ENCODE results near the gene ANKH. TPM values are rescaled to one million over a fixed set of nuclear protein-coding genes. Genes with fewer than 3 reads are reported as not detected.

The ANKH gene
- total and polyA plus RNA-seq, 4 donors: 9.3 to 57.1 (median 37.4) TPM

DNA sequence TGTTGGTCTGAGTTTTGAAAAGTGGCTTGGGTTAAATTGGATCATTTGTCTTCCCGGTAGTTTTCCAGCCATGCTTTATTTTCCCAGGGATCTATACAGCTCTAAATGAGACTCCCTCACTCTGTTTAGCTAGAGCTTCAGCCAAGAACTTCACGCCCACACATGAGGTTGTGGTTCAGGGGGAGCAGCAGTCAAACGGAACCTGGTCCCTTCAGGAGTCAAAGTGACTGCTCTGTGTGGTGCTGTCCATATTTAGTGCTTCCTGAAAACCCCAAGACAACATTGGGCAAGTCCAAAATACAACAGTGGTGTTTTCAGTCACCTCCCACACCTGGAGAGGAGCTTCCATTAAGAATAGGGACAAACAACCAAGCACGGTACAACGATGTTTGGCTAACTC is 90.5 kb downstream of the ANKH start:
- peaks cover 5 to 22% (median 12%) of the 10 kb centered on the region in 4 donors for H3K4me1 ChIP-seq (ENCODE audit: control insufficient read depth in 4 of 4, insufficient read depth in 4 of 4, low read length in 3 of 4)
- peaks cover 0 to 3% (median 1%) of the 10 kb centered on the region in 4 donors for H3K36me3 ChIP-seq (ENCODE audit: control insufficient read depth in 4 of 4, insufficient read depth in 3 of 4, low read depth in 1 of 4, low read length in 3 of 4)
- no peak overlapping the region for H3K9ac ChIP-seq (ENCODE audit: low read depth in 1 of 2, low read length in 2 of 2)
- no peak for DNase-seq (ENCODE audit: low spot score)
- H3K4me3 ChIP-seq (ENCODE audit: low read depth in 1 of 3, low read length in 3 of 3): no peak overlapping the region
- 72% methylated on average over 5 of the region's 5 CpGs for WGBS
- no peak overlapping the region for H3K27ac ChIP-seq (ENCODE audit: low read depth in 1 of 2, low read length in 2 of 2)
- H3K9me3 ChIP-seq (ENCODE audit: control insufficient read depth in 4 of 4, low read length in 3 of 4): no peaks in the 10 kb centered on the region
- H3K27me3 ChIP-seq (ENCODE audit: control insufficient read depth in 4 of 4, insufficient read depth in 4 of 4, low read length in 3 of 4): no peaks in the 10 kb centered on the region
- no peak for TF ChIP-seq NR2F2 (IDR thresholded peaks at IDR 0.05)
- TF ChIP-seq, protein P1, sequence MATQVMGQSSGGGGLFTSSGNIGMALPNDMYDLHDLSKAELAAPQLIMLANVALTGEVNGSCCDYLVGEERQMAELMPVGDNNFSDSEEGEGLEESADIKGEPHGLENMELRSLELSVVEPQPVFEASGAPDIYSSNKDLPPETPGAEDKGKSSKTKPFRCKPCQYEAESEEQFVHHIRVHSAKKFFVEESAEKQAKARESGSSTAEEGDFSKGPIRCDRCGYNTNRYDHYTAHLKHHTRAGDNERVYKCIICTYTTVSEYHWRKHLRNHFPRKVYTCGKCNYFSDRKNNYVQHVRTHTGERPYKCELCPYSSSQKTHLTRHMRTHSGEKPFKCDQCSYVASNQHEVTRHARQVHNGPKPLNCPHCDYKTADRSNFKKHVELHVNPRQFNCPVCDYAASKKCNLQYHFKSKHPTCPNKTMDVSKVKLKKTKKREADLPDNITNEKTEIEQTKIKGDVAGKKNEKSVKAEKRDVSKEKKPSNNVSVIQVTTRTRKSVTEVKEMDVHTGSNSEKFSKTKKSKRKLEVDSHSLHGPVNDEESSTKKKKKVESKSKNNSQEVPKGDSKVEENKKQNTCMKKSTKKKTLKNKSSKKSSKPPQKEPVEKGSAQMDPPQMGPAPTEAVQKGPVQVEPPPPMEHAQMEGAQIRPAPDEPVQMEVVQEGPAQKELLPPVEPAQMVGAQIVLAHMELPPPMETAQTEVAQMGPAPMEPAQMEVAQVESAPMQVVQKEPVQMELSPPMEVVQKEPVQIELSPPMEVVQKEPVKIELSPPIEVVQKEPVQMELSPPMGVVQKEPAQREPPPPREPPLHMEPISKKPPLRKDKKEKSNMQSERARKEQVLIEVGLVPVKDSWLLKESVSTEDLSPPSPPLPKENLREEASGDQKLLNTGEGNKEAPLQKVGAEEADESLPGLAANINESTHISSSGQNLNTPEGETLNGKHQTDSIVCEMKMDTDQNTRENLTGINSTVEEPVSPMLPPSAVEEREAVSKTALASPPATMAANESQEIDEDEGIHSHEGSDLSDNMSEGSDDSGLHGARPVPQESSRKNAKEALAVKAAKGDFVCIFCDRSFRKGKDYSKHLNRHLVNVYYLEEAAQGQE (IDR thresholded peaks at IDR 0.05): peak; percentile 41
- TF ChIP-seq FOXA1 (IDR thresholded peaks at IDR 0.05): no peak

DNA sequence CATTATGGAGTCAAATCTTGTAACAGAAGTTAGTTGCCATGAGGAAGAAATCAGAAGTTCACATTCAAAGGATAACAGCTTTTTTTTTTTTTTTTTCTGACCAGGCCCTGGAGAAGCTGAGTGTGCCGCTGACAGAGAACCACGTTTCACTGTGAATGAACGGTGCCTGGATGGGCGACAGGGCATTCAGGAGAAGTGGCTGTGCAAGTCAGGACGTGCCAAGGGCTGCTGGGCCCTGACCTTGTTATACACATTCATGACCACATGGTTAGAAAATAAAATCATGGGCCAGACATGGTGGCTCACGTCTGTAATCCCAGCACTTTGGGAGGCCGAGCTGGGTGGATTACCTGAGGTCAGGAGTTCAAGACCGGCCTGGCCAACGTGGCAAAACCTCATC is 91.6 kb downstream of the ANKH start:
- TF ChIP-seq JUND (IDR thresholded peaks at IDR 0.05) (no peak), GABPA (IDR thresholded peaks at IDR 0.05 in 1 of 2, conservative IDR thresholded peaks at IDR 0.05 in 1 of 2) (no peak), FOXA1 (IDR thresholded peaks at IDR 0.05) (no peak), HNF4G (IDR thresholded peaks at IDR 0.05) (no peak), YY1 (IDR thresholded peaks at IDR 0.05) (no peak)
- TF ChIP-seq, protein P1 (IDR thresholded peaks at IDR 0.05): no peak
- TF ChIP-seq, protein P2, sequence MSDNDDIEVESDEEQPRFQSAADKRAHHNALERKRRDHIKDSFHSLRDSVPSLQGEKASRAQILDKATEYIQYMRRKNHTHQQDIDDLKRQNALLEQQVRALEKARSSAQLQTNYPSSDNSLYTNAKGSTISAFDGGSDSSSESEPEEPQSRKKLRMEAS (IDR thresholded peaks at IDR 0.05): no peak
- TF ChIP-seq, protein P3, sequence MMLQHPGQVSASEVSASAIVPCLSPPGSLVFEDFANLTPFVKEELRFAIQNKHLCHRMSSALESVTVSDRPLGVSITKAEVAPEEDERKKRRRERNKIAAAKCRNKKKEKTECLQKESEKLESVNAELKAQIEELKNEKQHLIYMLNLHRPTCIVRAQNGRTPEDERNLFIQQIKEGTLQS (IDR thresholded peaks at IDR 0.05): no peak
- DNase-seq (ENCODE audit: low spot score): no peak
- Histone ChIP-seq H3K27me3 (ENCODE audit: control insufficient read depth in 4 of 4, insufficient read depth in 4 of 4, low read length in 3 of 4) (no peaks in the 10 kb centered on the region), H3K4me1 (ENCODE audit: control insufficient read depth in 4 of 4, insufficient read depth in 4 of 4, low read length in 3 of 4) (peaks cover 6 to 22% (median 12%) of the 10 kb centered on the region in 4 donors), H3K27ac (ENCODE audit: low read depth in 1 of 2, low read length in 2 of 2) (no peak overlapping the region), H3K9ac (ENCODE audit: low read depth in 1 of 2, low read length in 2 of 2) (no peak overlapping the region), H3K9me3 (ENCODE audit: control insufficient read depth in 4 of 4, low read length in 3 of 4) (no peaks in the 10 kb centered on the region), H3K4me3 (ENCODE audit: low read depth in 1 of 3, low read length in 3 of 3) (no peak overlapping the region), H3K36me3 (ENCODE audit: control insufficient read depth in 4 of 4, insufficient read depth in 3 of 4, low read depth in 1 of 4, low read length in 3 of 4) (peaks cover 0 to 3% (median 1%) of the 10 kb centered on the region in 4 donors)
- WGBS: 93% methylated on average over 9 of the region's 9 CpGs

DNA sequence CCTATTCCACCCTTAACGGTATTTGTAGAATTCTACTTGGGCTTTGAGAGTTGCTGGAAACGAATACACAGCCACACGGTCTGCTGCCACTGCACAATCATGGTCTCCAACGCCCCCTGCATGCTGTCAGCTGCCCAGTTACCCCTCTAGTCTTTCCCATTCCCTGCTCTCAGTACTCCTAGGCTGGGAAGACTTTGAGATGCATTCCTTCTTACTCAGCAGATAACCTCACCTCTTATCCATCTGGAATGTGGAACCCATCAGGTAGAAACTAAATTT is 92.8 kb downstream of the ANKH start:
- no peak for DNase-seq (ENCODE audit: low spot score)
- Histone ChIP-seq H3K36me3 (ENCODE audit: control insufficient read depth in 4 of 4, insufficient read depth in 3 of 4, low read depth in 1 of 4, low read length in 3 of 4) (peaks cover 0 to 3% (median 1%) of the 10 kb centered on the region in 4 donors), H3K4me3 (ENCODE audit: low read depth in 1 of 3, low read length in 3 of 3) (no peak overlapping the region), H3K9ac (ENCODE audit: low read depth in 1 of 2, low read length in 2 of 2) (no peak overlapping the region), H3K4me1 (ENCODE audit: control insufficient read depth in 4 of 4, insufficient read depth in 4 of 4, low read length in 3 of 4) (peaks cover 6 to 26% (median 14%) of the 10 kb centered on the region in 4 donors), H3K9me3 (ENCODE audit: control insufficient read depth in 4 of 4, low read length in 3 of 4) (no peaks in the 10 kb centered on the region), H3K27ac (ENCODE audit: low read depth in 1 of 2, low read length in 2 of 2) (no peak overlapping the region), H3K27me3 (ENCODE audit: control insufficient read depth in 4 of 4, insufficient read depth in 4 of 4, low read length in 3 of 4) (no peaks in the 10 kb centered on the region)
- 77% methylated on average over 4 of the region's 4 CpGs for WGBS
- TF ChIP-seq RXRA (IDR thresholded peaks at IDR 0.05): no peak
- TF ChIP-seq YY1 (IDR thresholded peaks at IDR 0.05): no peak
- TF ChIP-seq, protein P1 (IDR thresholded peaks at IDR 0.05): no peak
- no peak for TF ChIP-seq SP1 (IDR thresholded peaks at IDR 0.05)
- TF ChIP-seq NR2F2 (IDR thresholded peaks at IDR 0.05): no peak
- TF ChIP-seq TAF1 (conservative IDR thresholded peaks at IDR 0.05): no peak
- TF ChIP-seq, protein P4, sequence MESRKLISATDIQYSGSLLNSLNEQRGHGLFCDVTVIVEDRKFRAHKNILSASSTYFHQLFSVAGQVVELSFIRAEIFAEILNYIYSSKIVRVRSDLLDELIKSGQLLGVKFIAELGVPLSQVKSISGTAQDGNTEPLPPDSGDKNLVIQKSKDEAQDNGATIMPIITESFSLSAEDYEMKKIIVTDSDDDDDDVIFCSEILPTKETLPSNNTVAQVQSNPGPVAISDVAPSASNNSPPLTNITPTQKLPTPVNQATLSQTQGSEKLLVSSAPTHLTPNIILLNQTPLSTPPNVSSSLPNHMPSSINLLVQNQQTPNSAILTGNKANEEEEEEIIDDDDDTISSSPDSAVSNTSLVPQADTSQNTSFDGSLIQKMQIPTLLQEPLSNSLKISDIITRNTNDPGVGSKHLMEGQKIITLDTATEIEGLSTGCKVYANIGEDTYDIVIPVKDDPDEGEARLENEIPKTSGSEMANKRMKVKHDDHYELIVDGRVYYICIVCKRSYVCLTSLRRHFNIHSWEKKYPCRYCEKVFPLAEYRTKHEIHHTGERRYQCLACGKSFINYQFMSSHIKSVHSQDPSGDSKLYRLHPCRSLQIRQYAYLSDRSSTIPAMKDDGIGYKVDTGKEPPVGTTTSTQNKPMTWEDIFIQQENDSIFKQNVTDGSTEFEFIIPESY (IDR thresholded peaks at IDR 0.05): no peak
- TF ChIP-seq, protein P3 (IDR thresholded peaks at IDR 0.05): no peak
- TF ChIP-seq FOXA1 (IDR thresholded peaks at IDR 0.05): no peak
- TF ChIP-seq JUND (IDR thresholded peaks at IDR 0.05): no peak
- TF ChIP-seq HNF4G (IDR thresholded peaks at IDR 0.05): no peak
